HG02642 (cell line): ENCODE results near the gene SS18L1.

Source experiments
- ATAC-seq: cut with Tn5 transposase; IDR thresholded peaks from one replicate; pipeline ENCODE4 v1.9.1; 2021; ENCODE audit warnings: mild to moderate bottlenecking; ENCODE audit not compliant: unreplicated experiment, poor library complexity

Gene SS18L1

GRCh38 chr20:62151835-62152364 lies 8.3 kb downstream of the SS18L1 start:
- no peak for ATAC-seq

GRCh38 chr20:62155428-62156253 lies 12.1 kb downstream of the SS18L1 start:
- ATAC-seq, result no peak

GRCh38 chr20:62156254-62156556 lies 12.6 kb downstream of the SS18L1 start:
- ATAC-seq, result no peak

DNA sequence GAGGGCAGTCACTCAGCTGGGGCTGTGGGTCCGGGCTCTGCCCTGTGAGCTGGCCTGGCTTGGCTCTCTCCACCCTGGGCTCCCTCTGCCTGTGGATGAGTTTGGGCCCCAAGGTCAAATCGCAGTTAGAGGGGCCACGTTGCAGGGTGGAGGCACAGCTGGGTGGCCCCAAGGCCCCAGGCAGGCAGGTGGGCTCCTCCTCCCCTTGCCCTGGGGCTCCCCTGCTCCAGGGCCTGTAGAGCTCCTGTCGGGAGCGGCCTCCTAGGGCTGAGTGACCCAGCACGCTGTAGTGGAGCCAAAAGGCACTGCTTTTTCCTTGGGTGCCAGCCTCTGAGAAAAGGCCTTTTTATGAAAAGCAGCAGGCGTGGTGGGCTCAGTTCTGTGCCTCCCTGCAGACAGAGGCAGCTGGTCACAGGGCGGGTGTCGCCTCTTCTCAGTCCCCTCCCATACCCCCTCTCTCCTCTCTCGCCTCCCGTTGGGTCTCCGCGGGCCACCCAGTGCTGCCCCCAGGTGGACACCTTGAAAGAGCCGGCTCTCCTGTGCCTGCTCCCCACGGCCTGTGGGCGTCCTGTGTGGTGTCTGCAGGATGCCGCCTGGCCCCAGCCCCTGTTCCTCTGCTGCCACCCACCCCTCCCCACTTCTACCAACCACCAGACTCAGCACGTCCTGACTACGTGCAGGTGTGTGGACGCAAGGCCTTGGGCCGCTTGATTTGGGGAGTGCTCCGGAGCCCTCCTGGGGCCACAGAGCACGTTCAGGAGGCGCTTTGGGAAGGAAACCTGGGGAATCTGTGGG lies 13.2 kb downstream of the SS18L1 start:
- no peak for ATAC-seq

GRCh38 chr20:62157387-62158087 lies 14.0 kb downstream of the SS18L1 start:
- ATAC-seq, result no peak

DNA sequence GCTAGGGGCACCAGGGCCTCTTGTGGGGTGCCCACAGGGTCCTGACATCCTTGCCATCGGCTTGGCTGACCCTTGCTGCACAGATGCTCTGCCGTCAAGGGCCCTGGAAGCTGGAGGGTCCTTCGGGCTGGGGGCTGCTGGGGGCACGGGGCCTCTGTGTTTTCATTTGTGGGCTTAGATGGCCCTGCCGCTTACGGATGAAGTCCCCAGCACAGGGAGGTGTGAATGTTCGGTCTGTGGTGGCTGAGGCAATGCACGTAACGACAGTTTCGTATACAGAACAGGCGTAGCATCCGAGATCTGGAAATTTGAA lies 14.5 kb downstream of the SS18L1 start:
- no peak for ATAC-seq

- ATAC-seq, result no peak
Measured at GRCh38 chr20:62158541-62158940, 15.0 kb downstream of the SS18L1 start.

DNA sequence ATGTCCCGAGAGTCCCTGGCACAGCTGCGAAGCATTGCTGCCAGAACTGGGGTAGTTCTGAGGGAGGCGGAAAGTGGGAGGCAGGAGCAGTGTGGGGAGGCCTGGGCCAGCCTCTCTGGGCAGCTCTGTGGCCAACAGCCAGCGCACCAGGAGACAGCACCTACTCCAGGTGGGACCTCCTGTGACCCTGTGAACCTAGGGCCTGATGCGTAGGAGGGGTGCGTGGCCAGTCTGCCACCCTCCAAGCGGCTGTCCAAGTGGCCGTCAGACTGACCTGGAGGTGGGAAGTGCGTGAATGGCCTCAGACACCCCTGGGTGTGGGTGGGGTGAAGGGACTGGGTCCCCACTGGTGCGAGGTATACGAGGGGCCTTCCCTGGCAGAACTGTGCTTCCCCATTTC lies 15.5 kb downstream of the SS18L1 start:
- no peak for ATAC-seq

DNA sequence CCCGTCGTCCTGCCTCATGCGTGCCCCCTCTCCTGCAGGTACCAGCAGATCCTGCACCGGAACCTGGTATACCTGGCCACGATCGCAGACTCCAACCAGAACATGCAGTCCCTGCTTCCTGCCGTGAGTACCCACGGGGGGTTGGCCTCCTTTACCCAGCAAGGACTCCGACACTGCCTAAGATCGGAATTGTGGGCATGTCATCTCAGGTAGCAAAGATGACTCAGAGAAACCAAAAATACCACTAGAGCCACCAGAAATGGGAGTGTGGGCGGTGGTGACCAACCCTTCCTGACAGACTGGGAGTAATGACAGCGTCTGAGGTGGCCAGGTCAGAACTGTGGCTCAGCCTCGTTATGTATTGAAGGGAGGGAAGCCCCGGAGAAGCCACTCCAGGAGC lies 16.3 kb downstream of the SS18L1 start:
- no peak for ATAC-seq

DNA sequence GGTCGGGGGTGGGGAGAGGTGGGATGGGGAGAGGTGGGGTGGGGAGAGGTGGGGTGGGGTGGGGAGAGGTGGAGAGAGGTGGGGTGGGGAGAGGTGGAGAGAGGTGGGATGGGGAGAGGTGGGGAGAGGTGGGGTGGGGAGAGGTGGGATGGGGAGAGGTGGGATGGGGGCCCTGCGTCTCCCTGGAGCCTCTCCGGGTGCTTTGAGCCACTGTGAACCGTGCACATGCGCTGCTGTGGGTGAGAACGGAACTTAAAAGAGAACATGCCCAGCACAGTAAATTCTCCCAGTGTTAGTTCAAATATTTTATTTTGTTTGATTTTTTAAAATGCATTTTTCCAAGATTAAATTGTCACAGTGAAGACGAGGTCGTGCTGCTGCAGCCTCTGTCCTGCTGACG lies 16.7 kb downstream of the SS18L1 start:
- ATAC-seq, result no peak

DNA sequence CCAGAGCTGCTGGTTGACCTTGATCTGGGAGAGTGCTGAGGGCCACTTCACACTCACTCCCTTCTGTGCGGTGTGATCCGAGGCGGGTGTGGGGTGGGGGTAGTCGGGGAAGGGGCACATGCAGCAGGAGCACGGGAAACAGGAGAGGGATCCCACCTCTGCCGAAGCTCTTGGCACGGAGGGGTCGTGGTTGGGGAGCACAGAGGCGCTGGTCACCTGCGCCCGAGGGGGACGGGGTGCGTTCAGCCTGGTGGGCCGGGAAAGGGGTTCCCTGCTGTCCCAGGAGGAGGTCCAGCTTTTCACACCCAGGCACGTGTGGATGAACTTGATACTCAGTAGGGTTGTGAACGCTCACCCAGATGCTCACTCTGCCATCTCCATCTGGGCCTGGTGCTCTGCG lies 17.3 kb downstream of the SS18L1 start:
- ATAC-seq, result no peak

GRCh38 chr20:62161347-62161746 lies 17.8 kb downstream of the SS18L1 start:
- ATAC-seq, result no peak

GRCh38 chr20:62162765-62163484 lies 19.4 kb downstream of the SS18L1 start:
- no peak for ATAC-seq

- no peak for ATAC-seq
Measured at GRCh38 chr20:62163485-62163865, 19.9 kb downstream of the SS18L1 start.

DNA sequence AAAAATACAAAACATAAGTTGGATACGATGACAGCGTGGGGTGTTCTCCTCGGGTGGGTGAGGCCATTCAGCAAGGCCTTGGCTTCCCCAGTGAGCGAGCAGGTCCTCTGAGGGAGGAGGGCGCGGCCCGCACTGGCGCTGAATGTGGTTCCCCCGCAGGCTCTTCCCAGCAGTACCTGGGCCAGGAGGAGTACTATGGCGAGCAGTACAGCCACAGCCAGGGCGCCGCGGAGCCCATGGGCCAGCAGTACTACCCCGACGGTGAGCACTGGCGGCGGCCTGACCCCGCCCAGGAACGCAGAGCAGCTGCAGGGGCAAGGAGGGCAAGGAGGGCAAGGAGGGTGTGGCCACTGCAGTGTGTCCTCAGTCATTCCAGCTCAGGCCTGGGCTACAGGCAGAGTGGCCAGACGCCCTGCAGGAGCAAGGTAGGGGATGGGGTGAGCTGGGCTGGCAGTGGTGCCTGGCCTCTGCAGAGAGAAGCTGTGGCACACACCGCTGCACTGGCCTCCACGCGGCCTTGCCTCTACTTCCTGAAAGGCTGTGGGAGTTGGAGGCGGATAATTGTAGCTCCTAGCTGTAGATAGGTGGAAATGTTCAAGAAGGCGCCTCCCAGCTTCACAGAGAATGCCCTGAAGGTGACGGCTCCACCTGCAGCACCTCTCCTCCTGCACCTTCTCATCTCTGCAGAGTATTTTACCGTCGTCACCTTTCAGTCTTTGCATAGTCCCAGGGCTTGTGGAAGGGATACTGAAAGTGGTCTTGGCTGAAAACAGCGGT lies 20.6 kb downstream of the SS18L1 start:
- no peak for ATAC-seq

GRCh38 chr20:62164879-62165761 lies 21.6 kb downstream of the SS18L1 start:
- ATAC-seq, result no peak

- no peak for ATAC-seq
Measured at GRCh38 chr20:62165762-62166399, 22.3 kb downstream of the SS18L1 start.

- ATAC-seq, result no peak
Measured at GRCh38 chr20:62167474-62167873, 23.9 kb downstream of the SS18L1 start.
